Inflammatory macrophage treated with lipopolysaccharide for 4 hours (primary cell): ENCODE measurements around the gene MMUT.
A peak's percentile ranks its signal among the peaks of the same experiment; 100 is the strongest.
"Not testable (repeated sequence)": the region's sequence is repeated elsewhere in the genome, so short reads cannot be mapped to it uniquely, and the experiment has no call there.

ENCODE experiments used
- DNase-seq: peaks from one replicate; pipeline ENCODE4 v3.0.0-alpha.2; 2020

MMUT gene

GRCh38 chr6:49462927-49463611 lies at the start of gene MMUT, which contains the start of gene CENPQ:
MMUT (minus strand) TSS chr6:49463253; CDS start chr6:49459466, 3,787 bp downstream.
CENPQ (plus strand) TSS chr6:49463370; CDS start chr6:49470177, 6,807 bp downstream.
- peak; percentile 96 for DNase-seq

DNA sequence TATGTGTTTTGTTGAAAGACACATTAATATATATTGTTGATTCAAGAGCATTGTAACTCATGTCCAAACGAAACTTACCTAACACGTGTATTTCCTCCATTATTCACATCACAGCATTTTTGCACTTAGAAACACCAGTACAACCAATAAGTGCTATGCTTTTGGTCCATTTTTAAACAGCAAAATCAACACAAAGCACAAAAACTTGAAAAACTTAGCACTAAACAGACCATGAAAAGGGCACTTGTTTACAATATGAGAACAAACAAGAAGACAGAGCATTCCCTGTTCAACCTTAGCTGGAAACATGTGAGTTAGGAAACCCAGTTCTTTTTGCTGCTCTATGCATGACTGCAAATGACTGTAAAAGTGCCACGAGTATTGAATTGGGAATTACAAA lies 46.3 kb upstream of the MMUT start:
- DNase-seq = no peak

DNA sequence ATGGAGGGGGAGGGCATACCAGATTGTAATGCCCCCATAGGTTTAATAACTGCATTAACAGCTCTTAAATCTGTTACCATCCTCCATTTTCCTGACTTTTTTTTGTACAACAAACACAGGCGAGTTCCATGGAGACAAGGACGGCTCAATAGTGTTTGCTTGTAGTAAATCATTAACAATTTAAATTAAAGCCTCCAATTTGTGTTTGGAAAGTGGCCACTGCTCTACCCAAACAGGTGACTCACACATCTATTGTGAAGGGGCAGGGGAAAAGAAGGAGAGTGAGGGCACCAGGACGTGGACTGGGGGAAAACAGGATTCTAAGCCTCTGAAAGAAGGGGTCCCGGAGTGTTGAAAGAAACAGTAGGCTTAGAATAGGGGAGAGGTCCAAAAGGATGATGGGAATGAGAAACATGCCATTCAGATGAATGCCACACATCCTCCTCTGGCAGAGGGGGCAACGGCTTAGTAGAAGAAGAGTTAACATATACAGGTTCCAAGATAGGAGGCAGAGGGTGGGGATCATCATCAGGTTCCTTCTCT lies 43.6 kb upstream of the MMUT start:
- no peak for DNase-seq

- no peak for DNase-seq
These were observed 41.6 kb upstream of the MMUT start for GRCh38 chr6:49504666-49505065.

DNA sequence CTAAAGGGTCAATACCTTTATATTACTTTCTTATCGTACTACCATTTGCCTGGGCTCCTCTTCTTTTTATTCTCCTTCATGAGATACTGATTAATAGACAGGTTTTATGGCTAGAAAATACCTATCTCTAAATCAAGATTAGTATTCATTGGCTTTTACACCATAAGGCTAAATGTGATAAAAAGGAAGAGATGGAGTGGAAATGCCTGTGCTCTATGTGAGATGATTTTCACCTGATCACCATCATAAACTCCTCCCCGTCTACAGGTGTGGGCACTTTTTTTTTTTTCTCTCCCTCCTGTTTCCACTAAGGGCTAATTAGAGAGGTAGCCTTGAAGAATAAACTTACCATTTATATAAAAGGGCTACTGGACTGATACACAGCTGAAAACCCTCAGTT lies 36.6 kb upstream of the MMUT start, which contains the start of gene GLYATL3:
TSS of gene GLYATL3 (plus strand) at position 301 of the 400 bp plus-strand sequence. CDS start 12,068 bp downstream, outside the sequence.
- no peak for DNase-seq

- no peak for DNase-seq
These were observed 36.1 kb upstream of the MMUT start for GRCh38 chr6:49499126-49499525.

DNA sequence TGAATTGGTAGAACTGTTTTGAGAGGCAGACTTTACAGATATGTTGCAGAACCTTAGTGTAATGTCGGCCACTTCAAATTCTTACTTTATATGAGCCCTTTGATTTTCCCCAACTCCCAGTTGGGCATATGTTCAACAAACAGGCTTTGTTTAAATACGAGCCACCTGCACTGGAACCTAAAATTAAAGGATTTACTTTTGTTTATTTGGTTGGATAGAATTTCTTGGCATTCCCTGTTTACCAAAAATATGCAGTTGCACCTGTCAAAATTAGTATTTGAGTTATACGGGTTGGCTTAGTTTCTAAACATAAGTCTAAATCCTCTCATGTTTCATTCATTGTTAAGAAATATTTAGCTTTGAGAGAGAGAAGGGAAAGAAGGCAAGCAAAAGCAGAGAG lies 34.3 kb upstream of the MMUT start:
- no peak for DNase-seq

GRCh38 chr6:49490633-49491032 lies 27.6 kb upstream of the MMUT start:
- no peak for DNase-seq

- DNase-seq = not testable (repeated sequence)
These were observed 20.3 kb upstream of the MMUT start for GRCh38 chr6:49483380-49483779.

DNA sequence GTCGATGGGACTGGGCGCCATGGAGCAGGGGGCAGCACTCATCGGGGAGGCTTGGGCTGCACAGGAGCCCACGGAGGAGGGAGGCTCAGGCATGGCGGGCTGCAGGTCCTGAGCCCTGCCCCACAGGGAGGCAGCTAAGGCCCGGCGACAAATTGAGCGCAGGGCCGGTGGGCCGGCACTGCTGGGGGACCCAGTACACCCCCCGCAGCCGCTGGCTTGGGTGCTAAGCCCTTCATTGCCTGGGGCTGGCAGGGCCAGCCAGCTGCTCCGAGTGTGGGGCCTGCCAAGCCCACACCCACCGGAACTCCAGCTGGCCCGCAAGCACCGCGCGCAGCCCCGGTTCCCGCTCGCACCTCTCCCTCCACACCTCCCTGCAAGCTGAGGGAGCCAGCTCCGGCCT lies 18.8 kb upstream of the MMUT start:
- not testable (repeated sequence) for DNase-seq

- no peak for DNase-seq
These were observed 16.4 kb upstream of the MMUT start for GRCh38 chr6:49479308-49479970.

DNA sequence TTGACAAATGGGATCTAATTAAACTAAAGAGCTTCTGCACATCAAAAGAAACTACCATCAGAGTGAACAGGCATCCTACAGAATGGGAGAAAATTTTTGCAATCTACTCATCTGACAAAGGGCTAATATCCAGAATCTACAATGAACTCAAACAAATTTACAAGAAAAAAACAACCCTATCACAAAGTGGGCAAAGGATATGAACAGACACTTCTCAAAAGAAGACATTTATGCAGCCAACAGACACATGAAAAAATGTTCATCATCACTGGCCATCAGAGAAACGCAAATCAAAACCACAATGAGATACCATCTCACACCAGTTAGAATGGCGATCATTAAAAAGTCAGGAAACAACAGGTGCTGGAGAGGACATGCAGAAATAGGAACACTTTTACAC lies 13.5 kb upstream of the MMUT start:
- DNase-seq = not testable (repeated sequence)

- DNase-seq = no peak
These were observed 5.0 kb upstream of the MMUT start for GRCh38 chr6:49468042-49468441.

- DNase-seq = no peak
These were observed 1.6 kb upstream of the MMUT start for GRCh38 chr6:49464691-49465090.

DNA sequence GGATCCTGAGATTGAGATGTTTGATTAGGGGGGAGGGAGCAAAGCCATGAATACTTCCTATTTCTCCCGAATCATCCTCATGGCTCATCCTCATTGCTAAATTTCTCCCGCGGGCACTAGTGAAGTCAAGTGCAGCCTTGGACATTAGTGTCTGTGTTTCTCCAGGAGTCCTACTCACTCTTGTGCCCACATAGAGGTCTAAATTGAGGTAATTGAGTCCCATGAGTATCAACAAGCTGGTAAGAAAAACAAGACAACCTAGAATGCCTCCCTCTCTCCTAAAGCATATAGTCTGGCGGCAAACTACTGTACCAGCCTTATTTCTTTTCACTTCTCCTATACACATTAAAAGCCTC lies 537 bp upstream of the MMUT start:
- DNase-seq = no peak

GRCh38 chr6:49462599-49462926 lies 490 bp downstream of the MMUT start:
- no peak for DNase-seq

- peak; percentile 11 for DNase-seq
These were observed 982 bp downstream of the MMUT start for GRCh38 chr6:49462071-49462470.

DNA sequence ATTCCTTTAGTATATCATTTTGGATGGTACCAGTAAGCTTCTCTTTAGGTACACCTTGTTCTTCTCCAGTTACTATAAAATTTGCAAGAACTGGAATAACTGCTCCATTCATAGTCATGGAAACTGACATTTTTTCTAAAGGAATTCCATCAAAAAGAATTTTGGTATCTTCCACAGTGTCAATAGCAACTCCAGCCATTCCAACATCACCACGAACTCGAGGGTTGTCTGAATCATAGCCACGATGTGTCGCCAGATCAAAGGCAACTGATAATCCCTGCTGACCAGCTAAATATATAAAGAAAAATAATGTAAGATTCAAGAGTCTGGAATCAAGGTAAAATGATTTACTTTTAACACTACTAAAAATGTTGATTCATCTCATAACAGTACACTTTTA lies 5.3 kb downstream of the MMUT start:
- no peak for DNase-seq

DNA sequence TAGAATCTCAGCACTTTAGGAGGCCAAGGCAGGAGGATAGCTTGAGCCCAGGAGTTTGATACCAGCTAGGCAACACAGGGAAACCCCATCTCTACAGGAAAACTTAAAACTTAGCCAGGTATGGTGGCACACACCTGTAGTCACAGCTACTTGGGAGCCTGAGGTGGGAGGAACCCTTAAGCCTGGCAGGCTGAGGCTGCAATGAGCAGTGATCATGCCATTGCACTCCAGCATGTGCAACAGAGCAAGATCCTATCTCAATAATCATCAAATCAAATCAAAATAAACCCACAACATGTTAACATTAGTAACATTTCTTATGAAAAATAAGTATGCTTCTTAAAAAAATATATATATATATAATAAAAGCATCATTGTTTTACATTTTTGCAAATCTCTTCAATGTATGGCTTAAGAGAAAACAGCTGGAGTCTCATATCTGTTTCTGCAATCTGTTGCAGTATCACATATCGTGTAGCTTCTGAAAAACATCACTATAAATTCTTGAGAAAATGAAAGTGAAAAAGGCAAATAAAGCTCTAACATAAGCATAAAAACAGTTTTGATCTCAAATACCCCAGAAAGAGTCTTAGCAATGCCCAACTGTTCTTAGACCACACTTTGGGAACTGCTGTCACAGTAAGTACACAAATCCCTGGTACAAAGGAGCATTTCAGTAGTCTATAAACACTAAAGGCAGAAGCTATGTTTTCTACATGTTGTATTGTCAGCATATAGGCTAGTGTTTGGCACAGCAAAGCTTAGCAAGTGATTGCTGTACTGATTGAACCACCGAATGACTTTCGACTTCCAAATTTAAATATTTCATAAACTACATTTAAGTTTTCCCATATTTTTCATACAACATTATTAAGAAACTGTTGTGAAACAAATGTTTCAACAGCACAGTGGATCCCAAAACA lies 8.0 kb downstream of the MMUT start:
- no peak for DNase-seq

GRCh38 chr6:49453221-49453620 lies 9.8 kb downstream of the MMUT start:
- no peak for DNase-seq

DNA sequence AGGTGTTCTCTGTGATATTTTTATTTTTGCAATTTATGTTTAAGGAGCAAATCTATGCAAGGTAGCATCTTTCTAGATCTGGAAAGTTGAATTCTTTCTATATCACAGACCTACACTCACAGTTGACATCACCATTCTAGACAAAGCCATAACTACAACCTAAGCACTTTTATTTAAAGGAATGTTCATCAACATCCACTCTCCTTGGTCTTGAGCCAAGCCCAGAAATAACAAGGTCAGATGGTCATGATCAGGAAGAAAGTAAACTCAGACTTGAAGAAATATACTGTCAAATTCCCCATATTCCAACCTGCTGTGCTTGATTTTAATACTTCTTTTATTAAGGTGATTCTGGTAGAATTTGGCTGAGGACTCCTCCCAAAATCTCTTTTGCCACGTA lies 32.2 kb downstream of the MMUT start:
- DNase-seq = no peak

- DNase-seq = no peak
These were observed 32.9 kb downstream of the MMUT start for GRCh38 chr6:49430187-49430586.

- DNase-seq = no peak
These were observed 39.2 kb downstream of the MMUT start for GRCh38 chr6:49423817-49424216.
